Gastrocnemius medialis (tissue), 4 donors: Measurements from ENCODE around the gene MIXL1.

Experiments used
- CTCF ChIP-seq, 5 experiments: fragments of 450-650 bp in 3 of 5; fragments of 200-600 bp in 2 of 5; sonication (generic) in 2 of 5; IDR thresholded peaks in 4 of 5; conservative IDR thresholded peaks in 1 of 5; 1 replicate in 4 of 5; 2 replicates in 1 of 5; pipeline ENCODE4 v1.5.1; 2016 to 2019; ENCODE audit warnings: antibody characterized with exemption in 5 of 5, mild to moderate bottlenecking in 3 of 5, moderate library complexity in 3 of 5
- POLR2A ChIP-seq, 2 donors: fragments of 450-650 bp; IDR thresholded peaks; one replicate each; pipeline ENCODE4 v1.6.1; 2017; ENCODE audit warnings: antibody characterized with exemption in 2 of 2, mild to moderate bottlenecking in 2 of 2, moderate library complexity in 2 of 2

GRCh38 chr1:226223786-226224244, 351 bp downstream of the MIXL1 start:
- TF ChIP-seq CTCF (IDR thresholded peaks at IDR 0.05 in 4 of 5, conservative IDR thresholded peaks at IDR 0.05 in 1 of 5), result no peak
- no peak for TF ChIP-seq POLR2A (IDR thresholded peaks at IDR 0.05)
